Measurements from ENCODE around the gene RHBDF2.

- TF ChIP-seq CTCF (IDR thresholded peaks at IDR 0.05; ENCODE audit: low read length): no peak
- no peak for TF ChIP-seq EZH2 (optimal IDR thresholded peaks at IDR 0.05; ENCODE audit: low read depth, low read length)
- TF ChIP-seq EZH2phosphoT487 (IDR thresholded peaks at IDR 0.05; ENCODE audit: low read length): no peak
These were observed 21.6 kb downstream of the RHBDF2 start for GRCh38 chr17:76479515-76480060.

Measured in MM.1S (cell line).